ENCODE measurements around the gene RCBTB1. TPM values are rescaled to one million over a fixed set of nuclear protein-coding genes. Genes with fewer than 3 reads are reported as not detected.
A peak's percentile ranks its signal among the peaks of the same experiment; 100 is the strongest.
"Not testable (repeated sequence)": the region's sequence is repeated elsewhere in the genome, so short reads cannot be mapped to it uniquely, and the experiment has no call there.

Gene RCBTB1
- total RNA-seq, 4 donors from 2014 or later = 8.2 to 11.1 (median 10.2) TPM

DNA sequence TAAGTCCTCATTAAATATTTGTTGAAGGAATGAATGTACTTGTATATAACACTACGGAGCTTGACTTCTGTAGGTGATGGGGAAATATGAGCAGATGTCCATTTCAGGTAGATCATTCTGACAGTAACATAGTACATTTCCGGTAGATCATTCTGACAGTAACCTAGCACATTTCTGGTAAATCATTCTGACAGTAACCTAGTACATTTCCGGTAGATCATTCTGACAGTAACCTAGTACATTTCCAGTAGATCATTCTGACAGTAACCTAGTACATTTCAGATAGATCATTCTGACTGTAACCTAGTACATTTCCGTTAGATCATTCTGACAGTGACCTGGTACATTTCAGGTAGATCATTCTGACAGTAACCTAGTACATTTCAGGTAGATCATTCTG is 87.2 kb downstream of the RCBTB1 start:
- no peak overlapping the region for H3K4me3 ChIP-seq
- H3K4me1 ChIP-seq = peaks cover 24% of the 10 kb centered on the region
- H3K9me3 ChIP-seq = no peaks in the 10 kb centered on the region
- 76% methylated on average over 4 of the region's 4 CpGs for WGBS
- no peaks in the 10 kb centered on the region for H3K27me3 ChIP-seq
- no peak for TF ChIP-seq POLR2AphosphoS5 (IDR thresholded peaks at IDR 0.05)
- no peak for TF ChIP-seq EP300 (IDR thresholded peaks at IDR 0.05)
- TF ChIP-seq, protein P1, sequence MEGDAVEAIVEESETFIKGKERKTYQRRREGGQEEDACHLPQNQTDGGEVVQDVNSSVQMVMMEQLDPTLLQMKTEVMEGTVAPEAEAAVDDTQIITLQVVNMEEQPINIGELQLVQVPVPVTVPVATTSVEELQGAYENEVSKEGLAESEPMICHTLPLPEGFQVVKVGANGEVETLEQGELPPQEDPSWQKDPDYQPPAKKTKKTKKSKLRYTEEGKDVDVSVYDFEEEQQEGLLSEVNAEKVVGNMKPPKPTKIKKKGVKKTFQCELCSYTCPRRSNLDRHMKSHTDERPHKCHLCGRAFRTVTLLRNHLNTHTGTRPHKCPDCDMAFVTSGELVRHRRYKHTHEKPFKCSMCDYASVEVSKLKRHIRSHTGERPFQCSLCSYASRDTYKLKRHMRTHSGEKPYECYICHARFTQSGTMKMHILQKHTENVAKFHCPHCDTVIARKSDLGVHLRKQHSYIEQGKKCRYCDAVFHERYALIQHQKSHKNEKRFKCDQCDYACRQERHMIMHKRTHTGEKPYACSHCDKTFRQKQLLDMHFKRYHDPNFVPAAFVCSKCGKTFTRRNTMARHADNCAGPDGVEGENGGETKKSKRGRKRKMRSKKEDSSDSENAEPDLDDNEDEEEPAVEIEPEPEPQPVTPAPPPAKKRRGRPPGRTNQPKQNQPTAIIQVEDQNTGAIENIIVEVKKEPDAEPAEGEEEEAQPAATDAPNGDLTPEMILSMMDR (IDR thresholded peaks at IDR 0.05) = no peak
- TF ChIP-seq POLR2A (IDR thresholded peaks at IDR 0.05) = no peak
- no peak for DNase-seq (ENCODE audit: low spot score in 2 of 2)
- H3K27ac ChIP-seq = no peak overlapping the region
- no peaks in the 10 kb centered on the region for H3K36me3 ChIP-seq

DNA sequence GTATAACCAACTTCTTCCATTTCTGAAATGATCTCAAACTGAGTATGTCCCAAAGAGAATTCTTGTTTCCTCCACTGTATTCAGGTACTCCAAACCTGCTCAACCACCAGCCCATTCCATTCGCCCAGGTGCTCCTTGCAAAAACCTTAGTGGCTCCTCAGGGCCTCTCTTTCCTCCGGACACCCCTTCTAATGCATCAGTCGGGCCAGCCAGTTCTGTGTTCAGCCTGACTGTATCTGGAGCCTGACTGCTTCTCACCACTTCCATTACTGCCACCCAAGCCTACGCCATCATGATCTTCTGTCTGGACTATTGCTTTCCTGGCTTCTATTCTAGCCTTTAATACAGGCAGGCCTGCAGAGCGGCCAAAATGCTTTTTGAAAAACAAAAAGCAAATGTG is 88.1 kb downstream of the RCBTB1 start:
- TF ChIP-seq, protein P1 (IDR thresholded peaks at IDR 0.05) = no peak
- TF ChIP-seq POLR2A (IDR thresholded peaks at IDR 0.05) (no peak), EP300 (IDR thresholded peaks at IDR 0.05) (no peak), POLR2AphosphoS5 (IDR thresholded peaks at IDR 0.05) (no peak)
- DNase-seq (ENCODE audit: low spot score in 2 of 2) = no peak
- no peak overlapping the region for H3K4me3 ChIP-seq
- H3K36me3 ChIP-seq = no peaks in the 10 kb centered on the region
- H3K27ac ChIP-seq = no peak overlapping the region
- no peaks in the 10 kb centered on the region for H3K27me3 ChIP-seq
- H3K9me3 ChIP-seq = no peaks in the 10 kb centered on the region
- H3K4me1 ChIP-seq = peaks cover 24% of the 10 kb centered on the region
- WGBS = 86% methylated on average over 5 of the region's 5 CpGs

DNA sequence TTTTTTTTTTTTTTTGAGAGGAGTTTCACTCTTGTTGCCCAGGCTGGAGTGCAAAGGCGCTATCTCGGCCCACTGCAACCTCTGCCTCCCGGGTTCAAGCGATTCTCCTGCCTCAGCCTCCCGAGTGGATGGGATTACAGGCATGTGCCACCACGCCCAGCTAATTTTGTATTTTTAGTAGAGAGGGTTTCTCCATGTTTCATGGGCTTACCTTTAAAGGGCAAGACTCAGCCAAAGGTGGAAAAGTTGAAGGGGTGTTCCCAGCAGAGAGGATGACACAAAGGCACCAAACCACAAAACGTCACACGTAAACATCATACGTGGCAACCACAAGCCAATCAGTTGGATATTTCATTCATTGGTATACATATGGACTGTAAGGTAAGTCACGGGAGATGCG is 88.5 kb downstream of the RCBTB1 start:
- Histone ChIP-seq H3K4me1 (peaks cover 24% of the 10 kb centered on the region), H3K27ac (peak overlapping the region; percentile 93), H3K4me3 (peak overlapping the region; percentile 64)
- not testable (repeated sequence) for H3K27me3 ChIP-seq; H3K9me3 ChIP-seq; H3K36me3 ChIP-seq; DNase-seq (ENCODE audit: low spot score in 2 of 2)
- WGBS = 61% methylated on average over 11 of the region's 11 CpGs

DNA sequence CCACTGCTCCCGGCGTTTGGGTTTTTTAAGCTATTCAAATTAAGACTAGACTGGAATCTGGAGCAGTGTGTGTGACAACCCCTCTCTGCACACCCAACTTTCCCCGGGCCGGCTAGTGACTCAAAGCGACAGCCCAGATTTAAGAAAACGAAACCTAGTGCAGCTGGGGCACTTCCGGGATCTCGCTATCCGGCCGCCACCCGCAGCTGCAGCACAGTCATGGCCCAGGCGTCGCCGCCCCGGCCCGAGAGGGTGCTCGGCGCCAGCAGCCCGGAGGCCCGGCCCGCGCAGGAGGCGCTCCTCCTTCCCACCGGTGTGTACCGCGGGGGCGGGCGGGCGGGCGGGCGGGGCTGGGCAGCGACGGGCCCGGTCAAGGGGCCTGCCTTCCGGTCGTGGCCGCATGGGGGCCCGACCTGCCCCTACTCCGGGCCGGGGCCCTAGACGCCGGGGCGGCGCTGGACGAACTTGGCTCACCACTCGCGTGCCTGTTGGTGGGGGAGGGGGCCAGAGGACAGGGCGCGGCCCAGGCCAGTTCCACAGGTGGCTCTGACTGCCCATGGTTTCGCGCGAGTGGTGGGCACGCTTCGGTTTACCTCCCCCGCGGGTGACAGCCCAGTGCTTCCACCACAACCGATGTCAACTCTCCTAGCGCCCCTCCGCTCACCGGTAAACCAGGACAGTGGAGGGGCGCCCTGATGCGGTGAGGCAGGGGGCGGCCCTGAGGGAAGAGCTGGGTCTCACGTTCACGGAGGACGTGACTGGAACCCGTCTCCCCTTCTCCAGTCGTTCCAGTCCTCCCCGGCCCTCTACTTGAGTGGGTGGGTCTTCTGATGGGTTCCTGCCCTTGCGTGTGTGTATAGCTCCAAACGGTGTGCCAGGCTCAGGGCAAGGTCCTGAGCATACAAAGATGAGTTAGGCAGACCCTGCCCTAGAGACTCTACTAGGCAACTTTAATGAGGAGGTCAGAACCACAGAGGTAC is 89.3 kb downstream of the RCBTB1 start, which contains the start of gene PHF11:
Gene PHF11 (plus strand): TSS at position 171 of the 980 bp plus-strand sequence. CDS start 49 bp downstream, at position 220.
- no peaks in the 10 kb centered on the region for H3K27me3 ChIP-seq
- H3K9me3 ChIP-seq = no peaks in the 10 kb centered on the region
- peak within 1 kb of the TSS; percentile 93 for H3K27ac ChIP-seq
- H3K36me3 ChIP-seq = peaks cover 3% of the 10 kb centered on the region
- peaks cover 24% of the 10 kb centered on the region for H3K4me1 ChIP-seq
- H3K4me3 ChIP-seq = peak within 1 kb of the TSS; percentile 64
- peak; percentile 89 to 92 for DNase-seq (ENCODE audit: low spot score in 2 of 2)
- no peak for TF ChIP-seq EP300 (IDR thresholded peaks at IDR 0.05)
- 5% methylated on average over 11 of the region's 71 CpGs for WGBS

DNA sequence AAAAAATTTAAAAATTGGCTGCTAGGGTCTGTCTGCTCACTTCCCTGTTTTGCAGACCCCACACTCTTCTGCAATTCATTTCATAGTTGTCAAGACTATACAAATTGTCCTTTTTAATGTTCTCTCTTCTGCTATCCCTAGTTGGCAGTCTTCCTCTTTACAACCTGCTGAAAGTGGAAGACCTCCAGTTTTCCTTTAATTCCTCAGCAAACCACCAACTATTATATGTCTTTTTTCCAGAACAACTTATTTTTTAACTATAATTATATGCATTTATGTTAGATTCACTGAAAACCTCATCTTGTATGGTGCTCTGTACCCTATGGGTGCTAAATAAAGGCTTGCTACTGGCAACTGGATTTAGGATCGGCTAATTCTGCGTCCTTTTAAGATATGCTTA is 90.7 kb downstream of the RCBTB1 start:
- Histone ChIP-seq H3K4me3 (peak overlapping the region; percentile 64), H3K4me1 (peaks cover 18% of the 10 kb centered on the region), H3K36me3 (peaks cover 3% of the 10 kb centered on the region), H3K9me3 (no peaks in the 10 kb centered on the region), H3K27me3 (no peaks in the 10 kb centered on the region), H3K27ac (peak overlapping the region; percentile 93)
- DNase-seq (ENCODE audit: low spot score in 2 of 2) = no peak
- TF ChIP-seq POLR2AphosphoS5 (IDR thresholded peaks at IDR 0.05) (no peak), POLR2A (IDR thresholded peaks at IDR 0.05) (no peak), EP300 (IDR thresholded peaks at IDR 0.05) (no peak)
- TF ChIP-seq, protein P1 (IDR thresholded peaks at IDR 0.05) = no peak
- WGBS = 37% methylated on average over 2 of the region's 2 CpGs

DNA sequence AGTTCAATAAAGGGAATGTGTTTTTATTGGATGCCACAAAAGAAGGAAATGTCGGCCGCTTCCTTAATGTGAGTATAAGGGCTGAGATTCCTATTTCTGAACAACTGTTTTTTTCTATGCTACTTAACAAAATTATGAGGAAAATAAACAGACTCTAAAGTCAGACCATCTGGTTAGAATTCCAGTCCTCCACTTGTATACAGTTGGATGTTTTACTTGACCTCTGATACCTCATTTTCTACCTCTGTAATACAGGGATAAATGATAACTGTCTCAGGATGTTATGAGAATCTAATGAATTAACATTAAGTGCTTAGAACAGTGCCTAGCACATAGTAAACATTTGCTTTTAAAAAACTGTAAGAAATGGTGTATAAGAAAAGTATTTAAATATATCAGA is 96.8 kb downstream of the RCBTB1 start:
- no peak overlapping the region for H3K27ac ChIP-seq
- no peaks in the 10 kb centered on the region for H3K4me1 ChIP-seq
- H3K36me3 ChIP-seq = peaks cover 31% of the 10 kb centered on the region
- no peaks in the 10 kb centered on the region for H3K27me3 ChIP-seq
- H3K4me3 ChIP-seq = no peak overlapping the region
- no peak for TF ChIP-seq EP300 (IDR thresholded peaks at IDR 0.05)
- WGBS = 87% methylated on average over 2 of the region's 2 CpGs
- no peaks in the 10 kb centered on the region for H3K9me3 ChIP-seq
- DNase-seq (ENCODE audit: low spot score in 2 of 2) = no peak

Other genes with a start within 250 kb of the RCBTB1 start
- gene CAB39L, start 141.5 kb downstream of the RCBTB1 start, total RNA-seq = 10 to 100 TPM; 17.8 to 45.1 (median 28.6) TPM
- gene SETDB2, start 141.3 kb downstream of the RCBTB1 start, total RNA-seq = 10 to 100 TPM in 2 of 4 donors, 1 to 10 TPM in 2; 5.3 to 19.8 (median 11.0) TPM
- 10 to 100 TPM; 26.1 to 86.5 (median 35.3) TPM for gene PHF11, start 89.6 kb downstream of the RCBTB1 start, total RNA-seq
- gene ARL11, start 42.9 kb upstream of the RCBTB1 start, total RNA-seq = under 1 TPM; 0.16 to 0.55 (median 0.28) TPM
- 100 to 1,000 TPM in 2 of 4 donors, 10 to 100 TPM in 2; 38.2 to 130 (median 87.0) TPM for gene EBPL, start 105.9 kb upstream of the RCBTB1 start, total RNA-seq
- gene KPNA3, start 207.1 kb upstream of the RCBTB1 start, total RNA-seq = 10 to 100 TPM; 17.1 to 27.3 (median 23.6) TPM